Raji (cell line): ENCODE measurements around the gene STPG3.
A peak's percentile ranks its signal among the peaks of the same experiment; 100 is the strongest.

Experiments used
- POLR2A ChIP-seq: IDR thresholded peaks from 2 replicates; pipeline ENCODE4 v1.6.1; 2011; ENCODE audit warnings: low read depth, low read length, control low read depth; ENCODE audit not compliant: insufficient read depth

STPG3 gene

GRCh38 chr9:137218754-137219271 lies 32.3 kb upstream of the STPG3 start:
- no peak for TF ChIP-seq POLR2A

- no peak for TF ChIP-seq POLR2A
Measured at GRCh38 chr9:137219757-137220316, 31.2 kb upstream of the STPG3 start.

- no peak for TF ChIP-seq POLR2A
Measured at GRCh38 chr9:137220317-137221094, 30.6 kb upstream of the STPG3 start.

DNA sequence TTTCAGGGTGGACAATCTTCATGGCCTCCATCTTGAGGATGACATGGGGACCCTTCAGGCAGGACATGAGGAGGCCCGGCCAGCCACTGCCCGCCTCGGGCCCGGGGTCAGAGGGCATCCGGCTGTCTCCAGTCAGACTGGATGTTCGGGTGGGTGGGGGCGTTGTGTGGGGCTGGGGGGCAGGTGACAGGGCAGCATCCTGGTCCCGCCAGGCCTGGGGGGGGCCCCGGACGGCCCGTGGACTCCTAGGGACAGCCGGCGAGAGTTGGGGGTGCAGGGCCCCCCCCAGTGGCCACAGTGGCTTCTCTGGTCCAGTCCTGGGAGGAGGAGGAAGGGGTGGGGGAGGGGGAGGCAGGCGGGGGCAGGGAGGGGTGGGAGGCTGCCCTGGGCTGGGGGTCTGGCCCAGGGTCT lies 30.0 kb upstream of the STPG3 start:
- TF ChIP-seq POLR2A, result no peak

GRCh38 chr9:137221506-137222111 lies 29.5 kb upstream of the STPG3 start:
- TF ChIP-seq POLR2A, result no peak

DNA sequence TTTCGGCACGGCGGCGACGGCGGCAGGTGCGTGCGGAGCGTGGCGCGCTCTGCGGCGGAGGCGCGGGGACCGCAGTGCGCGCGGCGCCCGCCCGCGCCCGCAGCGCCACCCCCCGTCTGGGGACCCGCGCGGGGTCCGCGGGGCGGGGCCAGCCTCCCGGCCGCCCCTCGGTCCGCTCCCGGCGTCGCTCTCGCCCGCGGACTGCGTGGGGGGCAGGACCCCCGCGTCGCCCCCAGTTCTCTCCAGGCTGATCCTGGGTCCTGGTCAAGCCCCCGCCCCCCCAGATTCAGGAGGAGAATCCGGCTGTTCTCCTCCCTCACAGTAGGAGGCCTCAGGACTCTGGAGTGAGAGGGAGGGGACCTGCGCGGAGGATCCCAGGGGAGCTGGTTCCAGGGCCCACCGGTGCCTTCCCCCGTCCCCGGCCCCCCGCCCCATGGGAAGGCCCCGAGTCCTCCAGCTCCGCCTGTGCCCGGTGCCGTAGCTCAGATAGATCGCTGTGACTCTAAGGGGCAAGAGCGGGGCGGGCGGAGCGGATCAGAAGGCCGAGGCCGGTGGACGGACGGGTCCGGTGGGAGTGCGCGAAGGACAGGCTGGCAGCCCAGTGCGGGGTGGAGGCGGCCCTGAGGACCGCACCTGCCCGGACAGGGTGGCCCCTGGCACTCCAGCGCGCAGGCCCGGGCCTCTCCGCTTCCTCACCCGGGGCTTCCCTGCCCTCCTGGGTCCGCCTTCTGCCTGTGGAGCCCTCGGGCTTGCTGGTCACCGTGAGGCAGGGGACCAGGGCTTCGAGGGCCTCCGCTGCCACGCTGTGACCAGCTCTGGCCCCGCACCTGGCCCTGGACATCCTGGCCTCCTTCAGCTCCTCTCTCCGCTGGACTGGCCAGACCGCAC lies 28.7 kb upstream of the STPG3 start, which contains the start of gene RNF208:
Gene RNF208 (minus strand): TSS at position 51 of the 888 bp plus-strand sequence. CDS start 1,028 bp downstream, outside the sequence.
- TF ChIP-seq POLR2A, result no peak

- TF ChIP-seq POLR2A, result peak; percentile 81
Measured at GRCh38 chr9:137223078-137223970, 27.8 kb upstream of the STPG3 start.

DNA sequence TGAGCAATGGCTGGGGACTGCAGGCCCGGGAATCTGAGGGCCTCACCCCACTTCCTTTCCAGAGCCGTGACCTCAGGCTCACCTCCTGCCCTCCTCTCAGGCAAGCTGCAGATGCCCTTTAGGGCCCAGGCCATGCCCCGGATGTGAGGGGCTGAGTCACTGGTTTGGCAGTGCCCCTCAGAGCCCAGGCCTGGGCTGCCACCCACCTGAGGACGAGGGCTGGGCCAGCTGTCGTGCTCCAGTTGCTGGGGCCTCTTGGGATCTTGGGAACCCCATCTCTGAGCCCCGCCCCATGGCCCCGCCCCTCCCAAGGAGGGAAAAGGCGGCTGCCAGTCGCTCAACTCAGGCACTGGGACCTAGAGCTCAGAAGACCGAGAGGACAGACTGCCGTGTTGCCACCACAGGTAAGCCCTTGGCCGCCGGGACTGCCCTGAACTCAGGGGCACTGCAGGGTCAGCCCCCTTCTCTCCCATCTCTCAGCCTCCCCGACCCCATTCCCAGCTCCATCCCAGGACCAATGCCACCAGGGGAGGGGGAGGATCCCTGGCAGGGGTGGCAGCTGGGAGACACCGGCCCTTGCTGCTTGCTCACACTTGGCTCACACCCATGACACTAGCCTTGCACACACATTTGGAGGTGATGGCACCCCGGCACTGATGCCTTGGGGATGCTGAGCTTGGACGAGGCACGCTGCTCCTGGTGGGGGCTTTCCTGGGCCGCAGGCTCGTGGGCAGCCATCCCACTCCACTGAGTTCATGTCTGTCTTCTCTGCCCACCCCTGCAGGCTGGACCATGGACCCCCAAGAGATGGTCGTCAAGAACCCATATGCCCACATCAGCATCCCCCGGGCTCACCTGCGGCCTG lies 26.0 kb upstream of the STPG3 start, which contains the start of gene CYSRT1:
Gene CYSRT1 (plus strand): TSS at position 345 of the 865 bp plus-strand sequence. CDS start 448 bp downstream, at position 793.
- no peak for TF ChIP-seq POLR2A

DNA sequence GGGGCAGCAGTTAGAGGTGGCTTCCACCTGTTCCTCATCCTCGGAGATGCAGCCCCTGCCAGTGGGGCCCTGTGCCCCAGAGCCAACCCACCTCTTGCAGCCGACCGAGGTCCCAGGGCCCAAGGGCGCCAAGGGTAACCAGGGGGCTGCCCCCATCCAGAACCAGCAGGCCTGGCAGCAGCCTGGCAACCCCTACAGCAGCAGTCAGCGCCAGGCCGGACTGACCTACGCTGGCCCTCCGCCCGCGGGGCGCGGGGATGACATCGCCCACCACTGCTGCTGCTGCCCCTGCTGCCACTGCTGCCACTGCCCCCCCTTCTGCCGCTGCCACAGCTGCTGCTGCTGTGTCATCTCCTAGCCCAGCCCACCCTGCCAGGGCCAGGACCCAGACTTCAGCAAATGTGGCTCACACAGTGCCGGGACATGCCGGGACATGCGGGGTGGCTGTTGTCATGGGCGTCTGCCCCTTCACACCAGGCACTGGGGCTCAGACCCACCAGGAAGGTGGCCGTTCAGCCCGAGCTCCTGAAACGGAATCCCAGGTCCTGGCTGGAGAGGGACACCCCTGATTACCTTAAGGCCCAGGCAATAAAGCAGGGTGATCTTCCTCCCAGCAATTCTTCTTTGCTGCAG lies 25.3 kb upstream of the STPG3 start:
- TF ChIP-seq POLR2A, result no peak

GRCh38 chr9:137226338-137227053 lies 24.6 kb upstream of the STPG3 start:
- TF ChIP-seq POLR2A, result no peak

DNA sequence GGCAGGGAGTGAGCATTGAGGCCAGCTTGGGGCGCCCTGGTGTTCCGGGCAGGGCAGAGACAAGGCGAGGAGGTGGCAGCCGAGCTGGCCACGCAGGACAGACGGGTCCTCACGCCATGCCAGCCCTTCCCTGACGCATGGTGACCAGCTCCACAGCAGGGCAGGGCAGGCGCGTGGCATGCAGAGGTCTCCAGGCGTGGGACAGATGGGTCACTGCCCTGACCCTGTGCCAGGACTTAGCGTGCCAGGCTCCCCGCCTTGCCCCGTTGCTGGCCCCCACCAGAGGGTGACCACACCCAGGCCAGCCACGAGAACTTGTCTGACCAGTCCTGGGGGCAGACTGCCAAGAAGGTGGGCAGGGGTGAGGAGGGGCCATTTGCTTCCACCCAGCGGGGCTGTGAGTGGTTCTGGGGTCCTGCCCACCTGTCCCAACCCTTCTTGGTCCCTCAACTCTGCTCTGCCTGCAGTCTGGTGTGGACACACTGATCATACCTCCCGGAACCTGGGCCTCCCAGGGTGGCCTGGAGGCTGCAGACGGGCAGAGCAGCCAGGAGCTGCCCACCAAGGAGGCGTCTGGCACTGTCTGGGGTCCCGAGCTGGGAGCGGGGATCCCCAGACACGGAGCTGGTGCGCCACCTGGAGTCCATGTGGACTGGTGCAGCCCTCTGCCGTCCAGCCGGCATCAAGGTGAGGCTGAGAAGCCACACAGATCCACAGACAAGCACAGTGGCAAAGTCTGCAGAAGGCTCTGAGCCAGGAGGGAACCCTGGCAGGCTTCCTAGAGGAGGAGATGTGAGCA lies 23.8 kb upstream of the STPG3 start, which contains the start of gene RNF224:
Gene RNF224 (plus strand): TSS at position 449 of the 799 bp plus-strand sequence. CDS start 834 bp downstream, outside the sequence.
- TF ChIP-seq POLR2A, result peak; percentile 41

- TF ChIP-seq POLR2A, result no peak
Measured at GRCh38 chr9:137227853-137228505, 23.1 kb upstream of the STPG3 start.
